ENCODE results near the gene GAL. TPM values are rescaled to one million over a fixed set of nuclear protein-coding genes. Genes with fewer than 3 reads are reported as not detected.

The GAL gene
- total RNA-seq, 2 donors from 2014 or later, result not detected

GRCh38 chr11:68682531-68682961, 1.8 kb upstream of the GAL start:
- Histone ChIP-seq H3K4me1 (peaks cover 0 to 20% of the 10 kb centered on the region in 2 donors), H3K27ac (no peak overlapping the region), H3K36me3 (no peaks in the 10 kb centered on the region), H3K27me3 (peaks cover 10 to 22% of the 10 kb centered on the region in 2 donors), H3K4me3 (no peak overlapping the region), H3K9me3 (no peaks in the 10 kb centered on the region)
- no peak for DNase-seq (ENCODE audit: low spot score)
- no peak for TF ChIP-seq CTCF (IDR thresholded peaks at IDR 0.05)

GRCh38 chr11:68683121-68683520, 1.2 kb upstream of the GAL start:
- Histone ChIP-seq H3K4me3 (no peak overlapping the region), H3K9me3 (no peaks in the 10 kb centered on the region), H3K27me3 (peaks cover 10 to 22% of the 10 kb centered on the region in 2 donors), H3K27ac (no peak overlapping the region), H3K4me1 (peaks cover 0 to 18% of the 10 kb centered on the region in 2 donors), H3K36me3 (no peaks in the 10 kb centered on the region)
- DNase-seq (ENCODE audit: low spot score), result no peak
- TF ChIP-seq CTCF (IDR thresholded peaks at IDR 0.05), result no peak

GRCh38 chr11:68683536-68684384, 584 bp upstream of the GAL start:
- H3K36me3 ChIP-seq, result no peaks in the 10 kb centered on the region
- DNase-seq (ENCODE audit: low spot score), result no peak
- TF ChIP-seq CTCF (IDR thresholded peaks at IDR 0.05), result no peak
- H3K4me3 ChIP-seq, result peak overlapping the region in 1 of 2 donors; percentile 41
- peaks cover 10 to 22% of the 10 kb centered on the region in 2 donors for H3K27me3 ChIP-seq
- H3K4me1 ChIP-seq, result peaks cover 0 to 18% of the 10 kb centered on the region in 2 donors
- no peaks in the 10 kb centered on the region for H3K9me3 ChIP-seq
- no peak overlapping the region for H3K27ac ChIP-seq

GRCh38 chr11:68685656-68686380, 1.5 kb downstream of the GAL start:
- Histone ChIP-seq H3K36me3 (no peaks in the 10 kb centered on the region), H3K27ac (no peak overlapping the region), H3K27me3 (peaks cover 10 to 22% of the 10 kb centered on the region in 2 donors), H3K9me3 (no peaks in the 10 kb centered on the region), H3K4me3 (no peak overlapping the region), H3K4me1 (peaks cover 0 to 18% of the 10 kb centered on the region in 2 donors)
- TF ChIP-seq CTCF (IDR thresholded peaks at IDR 0.05), result no peak
- DNase-seq (ENCODE audit: low spot score), result no peak

GRCh38 chr11:68686486-68686885, 2.1 kb downstream of the GAL start:
- no peak for DNase-seq (ENCODE audit: low spot score)
- no peak for TF ChIP-seq CTCF (IDR thresholded peaks at IDR 0.05)
- Histone ChIP-seq H3K36me3 (no peaks in the 10 kb centered on the region), H3K4me3 (no peak overlapping the region), H3K4me1 (peaks cover 0 to 18% of the 10 kb centered on the region in 2 donors), H3K27me3 (peaks cover 10 to 22% of the 10 kb centered on the region in 2 donors), H3K9me3 (no peaks in the 10 kb centered on the region), H3K27ac (no peak overlapping the region)

All from right atrium auricular region (tissue), 2 donors.